ENCODE data around the gene DST. TPM values are rescaled to one million over a fixed set of nuclear protein-coding genes. Genes with fewer than 3 reads are reported as not detected.

Gene DST
- total RNA-seq, 1 experiment from 2014 or later: 91.9 TPM

DNA sequence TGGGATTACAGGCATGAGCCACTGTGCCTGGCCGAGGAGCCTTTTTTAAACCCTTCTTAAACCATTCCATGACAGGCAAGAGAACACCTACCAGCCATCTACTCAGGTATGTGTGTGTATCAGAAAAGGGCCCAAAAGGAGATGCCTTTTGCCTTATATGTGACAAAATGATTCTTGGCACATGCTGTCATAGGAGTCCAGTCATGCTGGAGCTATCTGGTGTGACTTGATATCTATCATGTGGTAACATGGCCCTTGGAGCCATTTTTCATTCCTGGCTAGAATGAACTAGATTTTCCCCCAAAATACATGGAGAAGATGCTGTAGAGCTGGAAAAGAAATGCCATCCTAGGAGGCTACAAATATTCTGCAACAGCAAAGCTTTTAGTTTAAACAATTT lies 129.1 kb downstream of the DST start:
- no peaks in the 10 kb centered on the region for H3K4me1 Mint-ChIP-seq
- no CpG with 5 or more reads among the region's 1 CpG for WGBS (ENCODE audit: extremely low coverage, insufficient read length, low lambda C conversion rate)

More for the DNA sequence above, 129.1 kb downstream of the DST start:
- no peak overlapping the region for H4K8ac ChIP-seq (replicated peaks; ENCODE audit: insufficient read length, low read depth, low read length)
- H2BK12ac ChIP-seq (ENCODE audit: insufficient read length, low read depth, low read length): no peak overlapping the region
- Mint-ChIP-seq H3K36me3 (ENCODE audit: insufficient read depth in 1 of 3, low read depth in 3 of 3) (peaks cover 20 to 44% (median 36%) of the 10 kb centered on the region in 3 experiments; a peak in 6 of 7 replicates), H3K9me3 (no peaks in the 10 kb centered on the region), H3K4me3 (no peak overlapping the region), H3K27me3 (ENCODE audit: low read depth) (no peaks in the 10 kb centered on the region), H3K27ac (no peak overlapping the region)
- no peaks in the 10 kb centered on the region for H3K79me1 ChIP-seq (ENCODE audit: insufficient read depth, low read depth, low read length, poor library complexity, severe bottlenecking)
- no peak overlapping the region for H2BK20ac ChIP-seq (ENCODE audit: low read depth, low read length, poor library complexity, severe bottlenecking)
- no peak for DNase-seq
- H3K18ac ChIP-seq (ENCODE audit: insufficient read length, low read depth, low read length): no peak overlapping the region
- no peaks in the 10 kb centered on the region for H3K23me2 ChIP-seq (ENCODE audit: insufficient read length, low read depth, low read length, poor library complexity, severe bottlenecking)
- H3K9me3 ChIP-seq (ENCODE audit: control insufficient read depth, low read depth, low read length): no peaks in the 10 kb centered on the region
- no peak overlapping the region for H4K91ac ChIP-seq (ENCODE audit: insufficient read length, low read depth, low read length)
- no peak overlapping the region for H2BK5ac ChIP-seq (ENCODE audit: insufficient read length, low read length)
- no peak overlapping the region for H3K4ac ChIP-seq (ENCODE audit: low read depth, low read length)
- no peaks in the 10 kb centered on the region for H3K79me2 ChIP-seq (ENCODE audit: insufficient read depth, low read length)
- no peak overlapping the region for H2BK15ac ChIP-seq (ENCODE audit: low read depth, low read length)
- H3K4me1 ChIP-seq (ENCODE audit: insufficient read depth, low read length): no peaks in the 10 kb centered on the region
- H2AK5ac ChIP-seq (ENCODE audit: insufficient read length, low read length): no peak overlapping the region
- no peaks in the 10 kb centered on the region for H4K20me1 ChIP-seq (ENCODE audit: control insufficient read depth, insufficient read depth, insufficient read length)
- TF ChIP-seq, protein P1, sequence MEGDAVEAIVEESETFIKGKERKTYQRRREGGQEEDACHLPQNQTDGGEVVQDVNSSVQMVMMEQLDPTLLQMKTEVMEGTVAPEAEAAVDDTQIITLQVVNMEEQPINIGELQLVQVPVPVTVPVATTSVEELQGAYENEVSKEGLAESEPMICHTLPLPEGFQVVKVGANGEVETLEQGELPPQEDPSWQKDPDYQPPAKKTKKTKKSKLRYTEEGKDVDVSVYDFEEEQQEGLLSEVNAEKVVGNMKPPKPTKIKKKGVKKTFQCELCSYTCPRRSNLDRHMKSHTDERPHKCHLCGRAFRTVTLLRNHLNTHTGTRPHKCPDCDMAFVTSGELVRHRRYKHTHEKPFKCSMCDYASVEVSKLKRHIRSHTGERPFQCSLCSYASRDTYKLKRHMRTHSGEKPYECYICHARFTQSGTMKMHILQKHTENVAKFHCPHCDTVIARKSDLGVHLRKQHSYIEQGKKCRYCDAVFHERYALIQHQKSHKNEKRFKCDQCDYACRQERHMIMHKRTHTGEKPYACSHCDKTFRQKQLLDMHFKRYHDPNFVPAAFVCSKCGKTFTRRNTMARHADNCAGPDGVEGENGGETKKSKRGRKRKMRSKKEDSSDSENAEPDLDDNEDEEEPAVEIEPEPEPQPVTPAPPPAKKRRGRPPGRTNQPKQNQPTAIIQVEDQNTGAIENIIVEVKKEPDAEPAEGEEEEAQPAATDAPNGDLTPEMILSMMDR (conservative IDR thresholded peaks at IDR 0.05): no peak
- no peak overlapping the region for H2AFZ ChIP-seq (ENCODE audit: low read length)
- no peak overlapping the region for H3K56ac ChIP-seq (ENCODE audit: insufficient read length, low read depth, low read length)
- no peak overlapping the region for H4K5ac ChIP-seq (ENCODE audit: insufficient read length, low read depth, low read length)
- no peak overlapping the region for H3T11ph ChIP-seq (ENCODE audit: low read length)
- no peaks in the 10 kb centered on the region for H3K27me3 ChIP-seq (ENCODE audit: insufficient read depth, low read length)
- H3K9ac ChIP-seq (ENCODE audit: extremely low read depth, insufficient read length, low read length): no peak overlapping the region
- H3K4me2 ChIP-seq (ENCODE audit: insufficient read depth, insufficient read length, low read length): no peak overlapping the region
- no peak overlapping the region for H3K14ac ChIP-seq (ENCODE audit: insufficient read depth, low read length)
- no peak overlapping the region for H2BK120ac ChIP-seq (ENCODE audit: low read depth, low read length, poor library complexity, severe bottlenecking)
- no peak overlapping the region for H3K23ac ChIP-seq (ENCODE audit: insufficient read length, low read depth, low read length)
- no peak overlapping the region for H3K27ac ChIP-seq (ENCODE audit: insufficient read length, low read depth, low read length)
